ENCODE data around the gene PRKN.
A peak's percentile ranks its signal among the peaks of the same experiment; 100 is the strongest.

PRKN gene

DNA sequence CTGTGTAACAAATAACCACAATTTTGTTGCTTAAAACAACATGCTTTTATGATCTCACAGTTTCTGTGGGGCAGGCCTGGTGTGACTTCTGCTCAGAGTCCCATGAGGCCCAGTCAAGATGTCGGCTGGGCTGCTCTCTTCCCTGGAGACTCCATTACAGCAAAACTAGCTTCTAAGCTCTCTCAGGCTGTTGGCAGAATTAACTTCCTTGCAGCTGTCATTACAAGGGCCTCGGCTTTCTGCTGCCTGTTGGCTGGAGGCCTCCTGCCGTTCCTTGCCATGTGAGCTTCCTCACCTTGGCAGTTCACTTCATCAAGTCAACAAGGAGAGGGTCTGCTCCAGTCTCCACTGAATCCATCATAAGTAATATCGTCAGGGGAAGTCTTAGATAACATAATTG lies 659.2 kb downstream of the PRKN start:
- H3K36me3 ChIP-seq (ENCODE audit: control insufficient read depth in 1 of 2, insufficient read depth in 2 of 2, low read depth in 1 of 2, low read length in 2 of 2) = no peaks in the 10 kb centered on the region
- H2AFZ ChIP-seq (ENCODE audit: low read depth, low read length) = no peak overlapping the region
- no peaks in the 10 kb centered on the region for H3K4me1 ChIP-seq (ENCODE audit: control insufficient read depth, insufficient read depth, low read depth, low read length)
- DNase-seq = no peak
- no peak overlapping the region for H3K23ac ChIP-seq (ENCODE audit: low read length in 2 of 2)
- no peak overlapping the region for H2AK5ac ChIP-seq (ENCODE audit: low read length, severe bottlenecking)
- H3K9me3 ChIP-seq (ENCODE audit: control insufficient read depth, low read length) = peaks cover 3% of the 10 kb centered on the region
- 80% methylated on average over 4 of the region's 4 CpGs for WGBS
- no peak overlapping the region for H2BK120ac ChIP-seq (ENCODE audit: low read depth, low read length)
- no peak overlapping the region for H2BK12ac ChIP-seq (ENCODE audit: low read length in 2 of 2)
- no peak overlapping the region for H3K27ac ChIP-seq (ENCODE audit: low read length, poor library complexity, severe bottlenecking)
- H4K8ac ChIP-seq (ENCODE audit: low read length) = no peak overlapping the region
- no peak overlapping the region for H4K91ac ChIP-seq (ENCODE audit: low read length)
- H3K18ac ChIP-seq (ENCODE audit: low read depth in 1 of 2, low read length in 2 of 2) = no peak overlapping the region
- H3K4ac ChIP-seq (ENCODE audit: low read depth in 1 of 2, low read length in 2 of 2) = no peak overlapping the region
- H3K9ac ChIP-seq (ENCODE audit: low read length) = no peak overlapping the region
- no peaks in the 10 kb centered on the region for H3K27me3 ChIP-seq (ENCODE audit: control insufficient read depth in 1 of 2, insufficient read depth in 1 of 2, low read length in 2 of 2)
- peak overlapping the region in 1 of 2 experiments; percentile 32 for H3K14ac ChIP-seq (ENCODE audit: low read length in 2 of 2)
- H3K79me1 ChIP-seq (replicated peaks; ENCODE audit: low read length, poor library complexity, severe bottlenecking) = no peaks in the 10 kb centered on the region
- no peak overlapping the region for H3K4me2 ChIP-seq (ENCODE audit: low read length, poor library complexity, severe bottlenecking)
- no peak overlapping the region for H2BK15ac ChIP-seq (ENCODE audit: low read depth, poor library complexity, severe bottlenecking)
- H3K4me3 ChIP-seq (ENCODE audit: insufficient read depth in 1 of 2, low read depth in 1 of 2, low read length in 2 of 2) = no peak overlapping the region
- H2BK5ac ChIP-seq (ENCODE audit: low read depth, low read length, poor library complexity, severe bottlenecking) = no peak overlapping the region

DNA sequence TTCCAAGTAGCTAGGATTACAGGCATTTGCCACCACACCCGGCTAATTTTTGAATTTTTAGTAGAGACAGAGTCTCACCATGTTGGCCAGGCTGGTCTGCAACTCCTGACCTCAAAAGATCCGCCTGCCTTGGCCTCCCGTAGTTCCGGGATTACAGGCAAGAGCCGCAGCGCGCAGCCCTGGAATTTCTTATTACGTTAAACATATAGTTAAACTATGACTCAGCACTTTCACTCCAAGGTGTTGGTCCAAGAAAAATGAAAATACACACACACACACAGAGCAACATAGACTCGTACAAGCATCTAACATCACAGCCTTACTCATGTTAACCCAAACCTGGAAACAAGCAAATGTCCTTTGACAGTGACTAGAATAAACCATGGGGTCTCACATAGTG lies 663.9 kb downstream of the PRKN start:
- no peak overlapping the region for H3K4me3 ChIP-seq (ENCODE audit: insufficient read depth in 1 of 2, low read depth in 1 of 2, low read length in 2 of 2)
- H2AK5ac ChIP-seq (ENCODE audit: low read length, severe bottlenecking) = no peak overlapping the region
- H3K36me3 ChIP-seq (ENCODE audit: control insufficient read depth in 1 of 2, insufficient read depth in 2 of 2, low read depth in 1 of 2, low read length in 2 of 2) = no peaks in the 10 kb centered on the region
- no peak overlapping the region for H3K18ac ChIP-seq (ENCODE audit: low read depth in 1 of 2, low read length in 2 of 2)
- no peak overlapping the region for H2BK5ac ChIP-seq (ENCODE audit: low read depth, low read length, poor library complexity, severe bottlenecking)
- H3K27ac ChIP-seq (ENCODE audit: low read length, poor library complexity, severe bottlenecking) = no peak overlapping the region
- no peak overlapping the region for H3K23ac ChIP-seq (ENCODE audit: low read length in 2 of 2)
- H3K27me3 ChIP-seq (ENCODE audit: control insufficient read depth in 1 of 2, insufficient read depth in 1 of 2, low read length in 2 of 2) = no peaks in the 10 kb centered on the region
- H2BK15ac ChIP-seq (ENCODE audit: low read depth, poor library complexity, severe bottlenecking) = no peak overlapping the region
- no peak overlapping the region for H3K9ac ChIP-seq (ENCODE audit: low read length)
- no peak overlapping the region for H2AFZ ChIP-seq (ENCODE audit: low read depth, low read length)
- H3K4ac ChIP-seq (ENCODE audit: low read depth in 1 of 2, low read length in 2 of 2) = no peak overlapping the region
- H2BK12ac ChIP-seq (ENCODE audit: low read length in 2 of 2) = no peak overlapping the region
- no peaks in the 10 kb centered on the region for H3K9me3 ChIP-seq (ENCODE audit: control insufficient read depth, low read length)
- peaks cover under 1% of the 10 kb centered on the region for H3K4me1 ChIP-seq (ENCODE audit: control insufficient read depth, insufficient read depth, low read depth, low read length)
- 90% methylated on average over 9 of the region's 9 CpGs for WGBS
- DNase-seq = no peak
- H4K91ac ChIP-seq (ENCODE audit: low read length) = no peak overlapping the region
- no peaks in the 10 kb centered on the region for H3K79me1 ChIP-seq (replicated peaks; ENCODE audit: low read length, poor library complexity, severe bottlenecking)
- no peak overlapping the region for H4K8ac ChIP-seq (ENCODE audit: low read length)
- H3K14ac ChIP-seq (ENCODE audit: low read length in 2 of 2) = no peak overlapping the region
- H2BK120ac ChIP-seq (ENCODE audit: low read depth, low read length) = no peak overlapping the region
- H3K4me2 ChIP-seq (ENCODE audit: low read length, poor library complexity, severe bottlenecking) = no peak overlapping the region

DNA sequence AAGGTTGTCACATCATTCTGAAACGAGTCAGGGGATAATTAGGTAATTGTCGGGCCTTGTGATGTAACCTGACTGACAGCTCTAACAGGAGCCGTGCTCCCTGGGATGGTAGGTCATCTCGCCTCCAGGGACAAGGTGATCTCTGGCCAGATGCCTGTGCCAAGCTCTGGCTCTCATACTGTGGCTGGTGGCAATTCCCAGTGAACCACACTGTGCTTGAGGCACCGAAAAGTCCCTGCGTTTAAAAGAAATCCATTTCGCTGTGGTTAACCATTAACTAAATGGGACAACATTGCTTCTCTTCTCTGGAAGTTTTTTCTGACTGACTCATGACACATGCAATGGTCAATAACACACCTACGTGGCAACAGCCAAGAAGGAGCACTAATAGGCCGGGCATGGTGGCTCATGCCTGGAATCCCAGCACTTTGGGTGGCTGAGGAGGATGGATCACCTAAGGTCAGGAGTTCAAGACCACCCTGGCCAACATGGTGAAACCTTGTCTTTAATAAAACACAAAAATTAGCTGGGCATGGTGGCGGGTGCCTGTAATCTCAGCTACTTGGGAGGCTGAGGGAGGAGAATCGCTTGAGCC lies 669.2 kb downstream of the PRKN start:
- Histone ChIP-seq H3K27me3 (ENCODE audit: control insufficient read depth in 1 of 2, insufficient read depth in 1 of 2, low read length in 2 of 2) (no peaks in the 10 kb centered on the region), H3K14ac (ENCODE audit: low read length in 2 of 2) (no peak overlapping the region), H3K36me3 (ENCODE audit: control insufficient read depth in 1 of 2, insufficient read depth in 2 of 2, low read depth in 1 of 2, low read length in 2 of 2) (no peaks in the 10 kb centered on the region), H3K9me3 (ENCODE audit: control insufficient read depth, low read length) (no peaks in the 10 kb centered on the region), H2BK12ac (ENCODE audit: low read length in 2 of 2) (no peak overlapping the region), H3K4me2 (ENCODE audit: low read length, poor library complexity, severe bottlenecking) (no peak overlapping the region), H3K23ac (ENCODE audit: low read length in 2 of 2) (no peak overlapping the region), H2BK5ac (ENCODE audit: low read depth, low read length, poor library complexity, severe bottlenecking) (no peak overlapping the region), H2BK15ac (ENCODE audit: low read depth, poor library complexity, severe bottlenecking) (no peak overlapping the region), H2AK5ac (ENCODE audit: low read length, severe bottlenecking) (no peak overlapping the region), H3K27ac (ENCODE audit: low read length, poor library complexity, severe bottlenecking) (peak overlapping the region; percentile 86), H4K8ac (ENCODE audit: low read length) (no peak overlapping the region), H2BK120ac (ENCODE audit: low read depth, low read length) (no peak overlapping the region), H3K9ac (ENCODE audit: low read length) (no peak overlapping the region), H3K4me3 (ENCODE audit: insufficient read depth in 1 of 2, low read depth in 1 of 2, low read length in 2 of 2) (no peak overlapping the region), H3K79me1 (replicated peaks; ENCODE audit: low read length, poor library complexity, severe bottlenecking) (no peaks in the 10 kb centered on the region), H3K4me1 (ENCODE audit: control insufficient read depth, insufficient read depth, low read depth, low read length) (peaks cover 19% of the 10 kb centered on the region), H3K4ac (ENCODE audit: low read depth in 1 of 2, low read length in 2 of 2) (no peak overlapping the region), H2AFZ (ENCODE audit: low read depth, low read length) (no peak overlapping the region), H3K18ac (ENCODE audit: low read depth in 1 of 2, low read length in 2 of 2) (no peak overlapping the region), H4K91ac (ENCODE audit: low read length) (no peak overlapping the region)
- DNase-seq = no peak
- 77% methylated on average over 11 of the region's 11 CpGs for WGBS

DNA sequence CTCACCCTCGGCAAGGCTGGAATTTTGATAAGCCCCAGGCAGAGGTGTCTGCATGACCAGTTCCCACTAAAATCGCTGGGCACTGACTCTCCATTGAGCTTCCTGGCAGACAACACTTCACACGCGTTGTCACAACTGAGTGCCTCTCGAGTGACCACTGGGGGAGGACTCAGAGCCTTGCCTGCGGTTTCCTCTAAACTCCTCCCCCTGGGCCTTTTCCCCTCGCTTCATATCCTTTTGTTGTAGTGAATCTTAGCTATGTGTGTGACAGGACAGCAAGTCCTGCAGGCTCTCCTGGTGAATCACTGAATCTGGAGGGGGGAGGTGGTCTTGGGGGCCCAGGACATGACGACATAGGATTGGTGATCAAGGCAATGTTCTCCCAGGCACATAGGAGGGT lies 670.8 kb downstream of the PRKN start:
- no peak overlapping the region for H3K18ac ChIP-seq (ENCODE audit: low read depth in 1 of 2, low read length in 2 of 2)
- H3K23ac ChIP-seq (ENCODE audit: low read length in 2 of 2) = no peak overlapping the region
- WGBS = 41% methylated on average over 5 of the region's 8 CpGs
- no peak overlapping the region for H2BK15ac ChIP-seq (ENCODE audit: low read depth, poor library complexity, severe bottlenecking)
- peak overlapping the region; percentile 16 for H3K27ac ChIP-seq (ENCODE audit: low read length, poor library complexity, severe bottlenecking)
- no peaks in the 10 kb centered on the region for H3K79me1 ChIP-seq (replicated peaks; ENCODE audit: low read length, poor library complexity, severe bottlenecking)
- no peak overlapping the region for H2AK5ac ChIP-seq (ENCODE audit: low read length, severe bottlenecking)
- no peak overlapping the region for H3K4me3 ChIP-seq (ENCODE audit: insufficient read depth in 1 of 2, low read depth in 1 of 2, low read length in 2 of 2)
- no peak overlapping the region for H2AFZ ChIP-seq (ENCODE audit: low read depth, low read length)
- H3K4ac ChIP-seq (ENCODE audit: low read depth in 1 of 2, low read length in 2 of 2) = no peak overlapping the region
- H3K9ac ChIP-seq (ENCODE audit: low read length) = peak overlapping the region; percentile 17
- H2BK120ac ChIP-seq (ENCODE audit: low read depth, low read length) = no peak overlapping the region
- H4K91ac ChIP-seq (ENCODE audit: low read length) = no peak overlapping the region
- H3K36me3 ChIP-seq (ENCODE audit: control insufficient read depth in 1 of 2, insufficient read depth in 2 of 2, low read depth in 1 of 2, low read length in 2 of 2) = no peaks in the 10 kb centered on the region
- peak overlapping the region; percentile 10 for H3K4me2 ChIP-seq (ENCODE audit: low read length, poor library complexity, severe bottlenecking)
- no peaks in the 10 kb centered on the region for H3K9me3 ChIP-seq (ENCODE audit: control insufficient read depth, low read length)
- H3K14ac ChIP-seq (ENCODE audit: low read length in 2 of 2) = no peak overlapping the region
- H3K27me3 ChIP-seq (ENCODE audit: control insufficient read depth in 1 of 2, insufficient read depth in 1 of 2, low read length in 2 of 2) = no peaks in the 10 kb centered on the region
- H3K4me1 ChIP-seq (ENCODE audit: control insufficient read depth, insufficient read depth, low read depth, low read length) = peaks cover 19% of the 10 kb centered on the region
- H2BK12ac ChIP-seq (ENCODE audit: low read length in 2 of 2) = no peak overlapping the region
- H2BK5ac ChIP-seq (ENCODE audit: low read depth, low read length, poor library complexity, severe bottlenecking) = no peak overlapping the region
- peak; percentile 38 for DNase-seq
- H4K8ac ChIP-seq (ENCODE audit: low read length) = no peak overlapping the region
